ENCODE measurements around the gene ERC1.

GRCh38 chr12:1044696-1045095 lies 53.7 kb downstream of the ERC1 start:
- TF ChIP-seq CTCF (IDR thresholded peaks at IDR 0.05) (no peak), POLR2A (IDR thresholded peaks at IDR 0.05) (no peak), EP300 (IDR thresholded peaks at IDR 0.05) (no peak)

All from tibial nerve (tissue), 4 donors.